Measurements from ENCODE around the gene SYNGR1.
A peak's percentile ranks its signal among the peaks of the same experiment; 100 is the strongest.

The SYNGR1 gene

GRCh38 chr22:39395936-39396796 lies 46.4 kb downstream of the SYNGR1 start:
- no peak overlapping the region for H2BK120ac ChIP-seq (ENCODE audit: low read depth, low read length)
- no peak overlapping the region for H4K91ac ChIP-seq (ENCODE audit: low read depth, low read length, poor library complexity)
- H2BK5ac ChIP-seq (ENCODE audit: low read length), result no peak overlapping the region
- H3K9me3 ChIP-seq (replicated peaks in 1 of 2; ENCODE audit: control insufficient read depth in 2 of 2, insufficient read depth in 1 of 2, low read depth in 1 of 2, low read length in 2 of 2), result no peaks in the 10 kb centered on the region
- H3K27ac ChIP-seq (replicated peaks; ENCODE audit: low read length), result no peak overlapping the region
- H2AFZ ChIP-seq (ENCODE audit: low read length), result peak overlapping the region; percentile 46
- peaks cover 0 to 3% of the 10 kb centered on the region in 2 donors for H3K36me3 ChIP-seq (replicated peaks in 1 of 2; ENCODE audit: control insufficient read depth in 2 of 2, insufficient read depth in 2 of 2, low read length in 2 of 2)
- no peak for DNase-seq (ENCODE audit: low spot score)
- H4K8ac ChIP-seq (ENCODE audit: low read depth, low read length), result no peak overlapping the region
- no peak overlapping the region for H3K4ac ChIP-seq (ENCODE audit: low read length)
- H3K14ac ChIP-seq (ENCODE audit: low read length), result no peak overlapping the region
- H2AK5ac ChIP-seq (ENCODE audit: low read depth, low read length), result no peak overlapping the region
- peak overlapping the region; percentile 75 for H2BK15ac ChIP-seq (ENCODE audit: low read length)
- no peak overlapping the region for H3K4me3 ChIP-seq (ENCODE audit: low read length in 2 of 2)
- no peak overlapping the region for H3K23ac ChIP-seq (ENCODE audit: low read depth, low read length, poor library complexity)
- no peak overlapping the region for H3K18ac ChIP-seq (ENCODE audit: low read length)
- peaks cover 3% of the 10 kb centered on the region in 2 donors for H3K4me1 ChIP-seq (ENCODE audit: control insufficient read depth in 2 of 2, insufficient read depth in 1 of 2, low read depth in 1 of 2, low read length in 2 of 2)
- no CpG with 5 or more reads among the region's 11 CpGs for WGBS, 2 donors (ENCODE audit: extremely low coverage in 2 of 2, insufficient read length in 2 of 2, insufficient replicate concordance in 1 of 2)
- H2BK12ac ChIP-seq (ENCODE audit: low read length), result no peak overlapping the region
- H3K27me3 ChIP-seq (ENCODE audit: control insufficient read depth in 3 of 3, insufficient read depth in 3 of 3, low read depth in 1 of 3, low read length in 3 of 3), result peaks cover 0 to 7% (median 0%) of the 10 kb centered on the region in 3 experiments
- no peak overlapping the region for H3K4me2 ChIP-seq (ENCODE audit: insufficient read depth, low read length, poor library complexity, severe bottlenecking)
- no peak overlapping the region for H3K9ac ChIP-seq (ENCODE audit: low read depth, low read length, poor library complexity)
- no peaks in the 10 kb centered on the region for H3K79me1 ChIP-seq (ENCODE audit: low read depth, low read length)

GRCh38 chr22:39396797-39397195 lies 47.0 kb downstream of the SYNGR1 start:
- Histone ChIP-seq H3K14ac (ENCODE audit: low read length) (no peak overlapping the region), H3K4me3 (ENCODE audit: low read length in 2 of 2) (no peak overlapping the region), H4K8ac (ENCODE audit: low read depth, low read length) (no peak overlapping the region), H3K79me1 (ENCODE audit: low read depth, low read length) (peaks cover 2% of the 10 kb centered on the region), H3K36me3 (replicated peaks in 1 of 2; ENCODE audit: control insufficient read depth in 2 of 2, insufficient read depth in 2 of 2, low read length in 2 of 2) (peaks cover 6 to 7% of the 10 kb centered on the region in 2 donors), H3K18ac (ENCODE audit: low read length) (no peak overlapping the region), H2BK5ac (ENCODE audit: low read length) (no peak overlapping the region), H3K4me2 (ENCODE audit: insufficient read depth, low read length, poor library complexity, severe bottlenecking) (no peak overlapping the region), H3K4me1 (ENCODE audit: control insufficient read depth in 2 of 2, insufficient read depth in 1 of 2, low read depth in 1 of 2, low read length in 2 of 2) (peaks cover 3% of the 10 kb centered on the region in 2 donors), H2AK5ac (ENCODE audit: low read depth, low read length) (no peak overlapping the region), H2BK12ac (ENCODE audit: low read length) (no peak overlapping the region), H2BK120ac (ENCODE audit: low read depth, low read length) (no peak overlapping the region), H3K27me3 (ENCODE audit: control insufficient read depth in 3 of 3, insufficient read depth in 3 of 3, low read depth in 1 of 3, low read length in 3 of 3) (peaks cover 0 to 7% (median 0%) of the 10 kb centered on the region in 3 experiments), H2AFZ (ENCODE audit: low read length) (peak overlapping the region; percentile 46), H4K91ac (ENCODE audit: low read depth, low read length, poor library complexity) (no peak overlapping the region), H3K27ac (replicated peaks; ENCODE audit: low read length) (no peak overlapping the region), H3K4ac (ENCODE audit: low read length) (no peak overlapping the region), H3K9me3 (replicated peaks in 1 of 2; ENCODE audit: control insufficient read depth in 2 of 2, insufficient read depth in 1 of 2, low read depth in 1 of 2, low read length in 2 of 2) (no peaks in the 10 kb centered on the region), H3K23ac (ENCODE audit: low read depth, low read length, poor library complexity) (no peak overlapping the region), H2BK15ac (ENCODE audit: low read length) (peak overlapping the region; percentile 75), H3K9ac (ENCODE audit: low read depth, low read length, poor library complexity) (no peak overlapping the region)
- no CpG with 5 or more reads among the region's 3 CpGs for WGBS, 2 donors (ENCODE audit: extremely low coverage in 2 of 2, insufficient read length in 2 of 2, insufficient replicate concordance in 1 of 2)
- no peak for DNase-seq (ENCODE audit: low spot score)

GRCh38 chr22:39401301-39401631 lies 51.5 kb downstream of the SYNGR1 start:
- DNase-seq (ENCODE audit: low spot score), result no peak
- Histone ChIP-seq H3K36me3 (replicated peaks in 1 of 2; ENCODE audit: control insufficient read depth in 2 of 2, insufficient read depth in 2 of 2, low read length in 2 of 2) (peaks cover 11 to 18% of the 10 kb centered on the region in 2 donors), H3K23ac (ENCODE audit: low read depth, low read length, poor library complexity) (no peak overlapping the region), H3K9me3 (replicated peaks in 1 of 2; ENCODE audit: control insufficient read depth in 2 of 2, insufficient read depth in 1 of 2, low read depth in 1 of 2, low read length in 2 of 2) (no peaks in the 10 kb centered on the region), H3K9ac (ENCODE audit: low read depth, low read length, poor library complexity) (no peak overlapping the region), H3K4me2 (ENCODE audit: insufficient read depth, low read length, poor library complexity, severe bottlenecking) (no peak overlapping the region), H3K14ac (ENCODE audit: low read length) (no peak overlapping the region), H4K8ac (ENCODE audit: low read depth, low read length) (no peak overlapping the region), H2AK5ac (ENCODE audit: low read depth, low read length) (no peak overlapping the region), H2BK5ac (ENCODE audit: low read length) (no peak overlapping the region), H3K79me1 (ENCODE audit: low read depth, low read length) (peaks cover 8% of the 10 kb centered on the region), H2BK15ac (ENCODE audit: low read length) (no peak overlapping the region), H2AFZ (ENCODE audit: low read length) (no peak overlapping the region), H3K27me3 (ENCODE audit: control insufficient read depth in 3 of 3, insufficient read depth in 3 of 3, low read depth in 1 of 3, low read length in 3 of 3) (no peaks in the 10 kb centered on the region), H3K27ac (replicated peaks; ENCODE audit: low read length) (no peak overlapping the region), H2BK12ac (ENCODE audit: low read length) (no peak overlapping the region), H3K4ac (ENCODE audit: low read length) (no peak overlapping the region), H2BK120ac (ENCODE audit: low read depth, low read length) (no peak overlapping the region), H3K18ac (ENCODE audit: low read length) (no peak overlapping the region), H3K4me3 (ENCODE audit: low read length in 2 of 2) (no peak overlapping the region), H3K4me1 (ENCODE audit: control insufficient read depth in 2 of 2, insufficient read depth in 1 of 2, low read depth in 1 of 2, low read length in 2 of 2) (peaks cover 10 to 11% of the 10 kb centered on the region in 2 donors), H4K91ac (ENCODE audit: low read depth, low read length, poor library complexity) (no peak overlapping the region)
- no CpG with 5 or more reads among the region's 4 CpGs for WGBS, 2 donors (ENCODE audit: extremely low coverage in 2 of 2, insufficient read length in 2 of 2, insufficient replicate concordance in 1 of 2)

GRCh38 chr22:39405346-39406085 lies 55.7 kb downstream of the SYNGR1 start:
- no peak overlapping the region for H2AK5ac ChIP-seq (ENCODE audit: low read depth, low read length)
- H3K36me3 ChIP-seq (replicated peaks in 1 of 2; ENCODE audit: control insufficient read depth in 2 of 2, insufficient read depth in 2 of 2, low read length in 2 of 2), result peaks cover 11 to 18% of the 10 kb centered on the region in 2 donors
- peak overlapping the region; percentile 9 for H3K27ac ChIP-seq (replicated peaks; ENCODE audit: low read length)
- no peak overlapping the region for H3K23ac ChIP-seq (ENCODE audit: low read depth, low read length, poor library complexity)
- H3K4ac ChIP-seq (ENCODE audit: low read length), result no peak overlapping the region
- WGBS, 2 donors (ENCODE audit: extremely low coverage in 2 of 2, insufficient read length in 2 of 2, insufficient replicate concordance in 1 of 2), result no CpG with 5 or more reads among the region's 28 CpGs
- peaks cover 7 to 11% of the 10 kb centered on the region in 2 donors for H3K4me1 ChIP-seq (ENCODE audit: control insufficient read depth in 2 of 2, insufficient read depth in 1 of 2, low read depth in 1 of 2, low read length in 2 of 2)
- H3K9ac ChIP-seq (ENCODE audit: low read depth, low read length, poor library complexity), result no peak overlapping the region
- H2BK12ac ChIP-seq (ENCODE audit: low read length), result no peak overlapping the region
- H3K79me1 ChIP-seq (ENCODE audit: low read depth, low read length), result peaks cover 12% of the 10 kb centered on the region
- no peak overlapping the region for H3K14ac ChIP-seq (ENCODE audit: low read length)
- no peak for DNase-seq (ENCODE audit: low spot score)
- H2BK15ac ChIP-seq (ENCODE audit: low read length), result no peak overlapping the region
- no peak overlapping the region for H3K4me2 ChIP-seq (ENCODE audit: insufficient read depth, low read length, poor library complexity, severe bottlenecking)
- no peak overlapping the region for H3K4me3 ChIP-seq (ENCODE audit: low read length in 2 of 2)
- no peaks in the 10 kb centered on the region for H3K9me3 ChIP-seq (replicated peaks in 1 of 2; ENCODE audit: control insufficient read depth in 2 of 2, insufficient read depth in 1 of 2, low read depth in 1 of 2, low read length in 2 of 2)
- H4K91ac ChIP-seq (ENCODE audit: low read depth, low read length, poor library complexity), result no peak overlapping the region
- H2BK5ac ChIP-seq (ENCODE audit: low read length), result no peak overlapping the region
- H3K18ac ChIP-seq (ENCODE audit: low read length), result no peak overlapping the region
- H4K8ac ChIP-seq (ENCODE audit: low read depth, low read length), result no peak overlapping the region
- no peaks in the 10 kb centered on the region for H3K27me3 ChIP-seq (ENCODE audit: control insufficient read depth in 3 of 3, insufficient read depth in 3 of 3, low read depth in 1 of 3, low read length in 3 of 3)
- no peak overlapping the region for H2BK120ac ChIP-seq (ENCODE audit: low read depth, low read length)
- no peak overlapping the region for H2AFZ ChIP-seq (ENCODE audit: low read length)
